Natural killer cell (primary cell): ENCODE data around the gene CLTA. TPM values are rescaled to one million over a fixed set of nuclear protein-coding genes. Genes with fewer than 3 reads are reported as not detected.

Experiments
- ATAC-seq, 3 donors: fragments of 150-1000 bp in 2 of 3; fragments of 200-7000 bp in 1 of 3; cut with Tn5 transposase; 1 replicate in 1 of 3; 2 replicates in 2 of 3; pipeline ENCODE4 v1.10.0; 2021; ENCODE audit warnings: mild to moderate bottlenecking in 2 of 3, moderate library complexity in 2 of 3
- DNase-seq, 2 donors: peaks; one replicate each; pipeline versions ENCODE4 v3.0.0 to v3.0.0-alpha.2; 2013 to 2021; ENCODE audit warnings: mixed read lengths in 1 of 2
- H3K27ac ChIP-seq: one replicate; pipeline ENCODE4 v1.5.1; 2013; ENCODE audit warnings: mild to moderate bottlenecking, low read length
- H3K27me3 ChIP-seq: one replicate; pipeline ENCODE4 v1.6.1; 2013; ENCODE audit warnings: low read length; ENCODE audit not compliant: control insufficient read depth, insufficient read depth
- H3K36me3 ChIP-seq: one replicate; pipeline ENCODE4 v1.6.1; 2013; ENCODE audit warnings: low read length; ENCODE audit not compliant: control insufficient read depth, insufficient read depth
- H3K4me1 ChIP-seq: one replicate; pipeline ENCODE4 v1.6.1; 2013; ENCODE audit warnings: low read length; ENCODE audit not compliant: control insufficient read depth, insufficient read depth
- H3K4me3 ChIP-seq: one replicate; pipeline ENCODE4 v1.5.1; 2013; ENCODE audit warnings: low read length
- H3K9me3 ChIP-seq: one replicate; pipeline ENCODE4 v1.6.1; 2013; ENCODE audit warnings: low read length; ENCODE audit not compliant: control insufficient read depth, insufficient read depth
- H3K27ac Mint-ChIP-seq, 2 donors: one replicate each; pipeline ENCODE4 v1.8.0; 2022; ENCODE audit warnings: mild to moderate bottlenecking in 2 of 2, mixed read lengths in 2 of 2, moderate library complexity in 1 of 2
- H3K27me3 Mint-ChIP-seq, 2 donors: one replicate each; pipeline ENCODE4 v1.8.0; 2022; ENCODE audit warnings: low read depth in 2 of 2, mixed read lengths in 2 of 2
- H3K36me3 Mint-ChIP-seq: one replicate; pipeline ENCODE4 v1.8.0; 2022; ENCODE audit warnings: mixed read lengths
- H3K4me1 Mint-ChIP-seq, 2 donors: one replicate each; pipeline ENCODE4 v1.8.0; 2022; ENCODE audit warnings: mixed read lengths in 2 of 2
- H3K4me3 Mint-ChIP-seq: one replicate; pipeline ENCODE4 v1.8.0; 2022; ENCODE audit warnings: mild to moderate bottlenecking, moderate library complexity, mixed read lengths
- H3K9me3 Mint-ChIP-seq, 2 donors: one replicate each; pipeline ENCODE4 v1.8.0; 2022; ENCODE audit warnings: mixed read lengths in 2 of 2
- CTCF ChIP-seq: fragments of 200-600 bp; IDR thresholded peaks from one replicate; pipeline ENCODE4 v1.8.0; 2022; ENCODE audit warnings: antibody characterized with exemption
- WGBS: methylation state at CpG from one replicate; pipeline ENCODE4 v1.1.7; 2013; ENCODE audit warnings: missing lambda C conversion rate; ENCODE audit not compliant: insufficient coverage; 5-methylcytosine and 5-hydroxymethylcytosine counted together
- intact Hi-C: fragments of 100-400 bp; cut with micrococcal nuclease; formaldehyde crosslinking; loops from one replicate; pipeline ENCODE4 v1.14.2; 2022
- total RNA-seq, 4 donors: library from RNA; stranded (reverse); fragments of 120-200 nt in 1 of 4; gene quantifications; one replicate each; pipeline versions ENCODE4 v1.2.3 to v1.2.4, GENCODE V29; 2013 to 2022

CLTA gene
- total RNA-seq, 3 donors from 2014 or later (not counting 1 experiment from before 2014, with no cell fraction given) = 49.4 to 62.0 (median 52.6) TPM

- H3K4me1 Mint-ChIP-seq = peaks cover 59 to 70% of the 10 kb centered on the region in 2 donors
Observed at GRCh38 chr9:36210722-36211121, 20.0 kb downstream of the CLTA start.

GRCh38 chr9:36211510-36211909 lies 20.8 kb downstream of the CLTA start:
- H3K4me1 Mint-ChIP-seq = peaks cover 58 to 75% of the 10 kb centered on the region in 2 donors
- H3K27ac Mint-ChIP-seq = peak overlapping the region; percentile 57 to 77
- H3K9me3 Mint-ChIP-seq = no peaks in the 10 kb centered on the region

More at GRCh38 chr9:36210722-36211121, 20.0 kb downstream of the CLTA start:
- Histone ChIP-seq H3K27me3 (no peaks in the 10 kb centered on the region), H3K4me3 (no peak overlapping the region), H3K27ac (no peak overlapping the region), H3K9me3 (no peaks in the 10 kb centered on the region), H3K36me3 (peaks cover 76% of the 10 kb centered on the region), H3K4me1 (peaks cover 12% of the 10 kb centered on the region)
- ATAC-seq = no peak
- no peak for DNase-seq
- Mint-ChIP-seq H3K27ac (peak overlapping the region; percentile 57 to 77), H3K4me3 (no peak overlapping the region), H3K36me3 (no peaks in the 10 kb centered on the region), H3K27me3 (no peaks in the 10 kb centered on the region), H3K9me3 (no peaks in the 10 kb centered on the region)
- no peak for TF ChIP-seq CTCF
- 99% methylated on average over 8 of the region's 8 CpGs for WGBS
- intact Hi-C loops = no loop called here

GRCh38 chr9:36213387-36213786 lies 22.7 kb downstream of the CLTA start:
- no peaks in the 10 kb centered on the region for H3K27me3 Mint-ChIP-seq
- Histone ChIP-seq H3K4me1 (peaks cover 6% of the 10 kb centered on the region), H3K27ac (no peak overlapping the region), H3K9me3 (no peaks in the 10 kb centered on the region), H3K36me3 (peaks cover 63% of the 10 kb centered on the region), H3K4me3 (no peak overlapping the region), H3K27me3 (no peaks in the 10 kb centered on the region)
- H3K36me3 Mint-ChIP-seq = no peaks in the 10 kb centered on the region
- TF ChIP-seq CTCF = no peak
- WGBS = 75% methylated on average over 4 of the region's 4 CpGs
- ATAC-seq (no peak), DNase-seq (no peak)
- H3K4me3 Mint-ChIP-seq = no peak overlapping the region
- intact Hi-C loops = no loop called here
- H3K9me3 Mint-ChIP-seq = no peaks in the 10 kb centered on the region
- H3K27ac Mint-ChIP-seq = peak overlapping the region; percentile 30 to 62
- peaks cover 52 to 61% of the 10 kb centered on the region in 2 donors for H3K4me1 Mint-ChIP-seq

More at GRCh38 chr9:36211510-36211909, 20.8 kb downstream of the CLTA start:
- ATAC-seq (no peak), DNase-seq (no peak)
- intact Hi-C loops = no loop called here
- Histone ChIP-seq H3K4me3 (no peak overlapping the region), H3K27me3 (no peaks in the 10 kb centered on the region), H3K36me3 (peaks cover 69% of the 10 kb centered on the region), H3K9me3 (no peaks in the 10 kb centered on the region), H3K4me1 (peaks cover 12% of the 10 kb centered on the region), H3K27ac (no peak overlapping the region)
- TF ChIP-seq CTCF = no peak
- 95% methylated on average over 7 of the region's 7 CpGs for WGBS
- Mint-ChIP-seq H3K36me3 (no peaks in the 10 kb centered on the region), H3K4me3 (no peak overlapping the region), H3K27me3 (no peaks in the 10 kb centered on the region)

GRCh38 chr9:36213989-36214388 lies 23.3 kb downstream of the CLTA start:
- H3K27me3 ChIP-seq = no peaks in the 10 kb centered on the region
- H3K4me1 Mint-ChIP-seq = peaks cover 52 to 61% of the 10 kb centered on the region in 2 donors
- no peaks in the 10 kb centered on the region for H3K27me3 Mint-ChIP-seq
- ATAC-seq = no peak
- intact Hi-C loops = no loop called here
- H3K4me3 Mint-ChIP-seq = no peak overlapping the region
- H3K4me1 ChIP-seq = peaks cover 3% of the 10 kb centered on the region
- TF ChIP-seq CTCF = no peak
- peak overlapping the region; percentile 30 to 62 for H3K27ac Mint-ChIP-seq
- peaks cover 60% of the 10 kb centered on the region for H3K36me3 ChIP-seq
- no peaks in the 10 kb centered on the region for H3K9me3 Mint-ChIP-seq
- no peaks in the 10 kb centered on the region for H3K9me3 ChIP-seq
- H3K4me3 ChIP-seq = no peak overlapping the region
- WGBS = 89% methylated on average over 4 of the region's 4 CpGs
- no peaks in the 10 kb centered on the region for H3K36me3 Mint-ChIP-seq
- no peak overlapping the region for H3K27ac ChIP-seq
- DNase-seq = no peak
